Measurements from ENCODE around the gene CPPED1. TPM values are rescaled to one million over a fixed set of nuclear protein-coding genes. Genes with fewer than 3 reads are reported as not detected.
"Not testable (repeated sequence)": the region's sequence is repeated elsewhere in the genome, so short reads cannot be mapped to it uniquely, and the experiment has no call there.

The CPPED1 gene
- total and polyA plus RNA-seq, 7 donors, result 2.7 to 6.1 (median 3.5) TPM

GRCh38 chr16:12802048-12802447 lies 1.6 kb downstream of the CPPED1 start:
- H3K36me3 ChIP-seq (ENCODE audit: insufficient read depth in 1 of 2, low read depth in 1 of 2), result no peaks in the 10 kb centered on the region
- TF ChIP-seq, protein P1, sequence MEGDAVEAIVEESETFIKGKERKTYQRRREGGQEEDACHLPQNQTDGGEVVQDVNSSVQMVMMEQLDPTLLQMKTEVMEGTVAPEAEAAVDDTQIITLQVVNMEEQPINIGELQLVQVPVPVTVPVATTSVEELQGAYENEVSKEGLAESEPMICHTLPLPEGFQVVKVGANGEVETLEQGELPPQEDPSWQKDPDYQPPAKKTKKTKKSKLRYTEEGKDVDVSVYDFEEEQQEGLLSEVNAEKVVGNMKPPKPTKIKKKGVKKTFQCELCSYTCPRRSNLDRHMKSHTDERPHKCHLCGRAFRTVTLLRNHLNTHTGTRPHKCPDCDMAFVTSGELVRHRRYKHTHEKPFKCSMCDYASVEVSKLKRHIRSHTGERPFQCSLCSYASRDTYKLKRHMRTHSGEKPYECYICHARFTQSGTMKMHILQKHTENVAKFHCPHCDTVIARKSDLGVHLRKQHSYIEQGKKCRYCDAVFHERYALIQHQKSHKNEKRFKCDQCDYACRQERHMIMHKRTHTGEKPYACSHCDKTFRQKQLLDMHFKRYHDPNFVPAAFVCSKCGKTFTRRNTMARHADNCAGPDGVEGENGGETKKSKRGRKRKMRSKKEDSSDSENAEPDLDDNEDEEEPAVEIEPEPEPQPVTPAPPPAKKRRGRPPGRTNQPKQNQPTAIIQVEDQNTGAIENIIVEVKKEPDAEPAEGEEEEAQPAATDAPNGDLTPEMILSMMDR (IDR thresholded peaks at IDR 0.05), result no peak
- H3K4me1 ChIP-seq, result peaks cover 3% of the 10 kb centered on the region
- WGBS, 3 donors, result 77 to 79% (median 79%) methylated on average over 9 of the region's 9 CpGs
- H3K27ac ChIP-seq, result no peak overlapping the region
- no peaks in the 10 kb centered on the region for H3K27me3 ChIP-seq (ENCODE audit: insufficient read depth in 3 of 3, low read length in 2 of 3)
- H3K4me3 ChIP-seq, result no peak overlapping the region
- H3K9me3 ChIP-seq, result no peaks in the 10 kb centered on the region
- intact Hi-C loops (cut with DNase I), result no loop called here
- no peak for ATAC-seq
- DNase-seq, result no peak

DNA sequence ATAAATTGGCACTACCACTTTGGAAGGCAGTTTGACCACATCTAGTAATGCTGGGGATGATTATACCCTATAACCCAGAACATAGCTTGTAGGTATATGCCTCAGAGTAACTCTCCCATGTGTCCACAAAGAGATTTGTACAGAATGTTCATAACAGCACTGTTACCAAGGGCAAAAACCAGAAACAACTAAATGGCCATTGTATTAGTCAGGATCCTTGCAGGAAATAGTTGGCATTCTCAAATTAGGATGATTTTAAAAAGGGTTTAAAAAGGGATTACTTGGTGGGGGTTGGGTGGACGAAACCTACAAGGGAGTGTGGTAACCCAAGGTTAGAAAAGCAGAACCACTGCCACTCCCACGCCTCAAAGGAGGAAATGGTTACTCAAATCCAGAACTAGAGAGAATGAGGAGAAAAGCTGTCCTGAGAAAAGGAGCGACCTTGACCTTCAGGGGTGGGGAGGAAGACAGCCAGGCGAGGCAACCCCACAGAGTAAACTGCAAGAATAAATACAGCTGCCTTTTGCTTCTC lies 2.1 kb downstream of the CPPED1 start:
- Histone ChIP-seq H3K27ac (no peak overlapping the region), H3K4me3 (no peak overlapping the region), H3K27me3 (ENCODE audit: insufficient read depth in 3 of 3, low read length in 2 of 3) (no peaks in the 10 kb centered on the region), H3K9me3 (no peaks in the 10 kb centered on the region), H3K36me3 (ENCODE audit: insufficient read depth in 1 of 2, low read depth in 1 of 2) (no peaks in the 10 kb centered on the region), H3K4me1 (peaks cover 3% of the 10 kb centered on the region)
- ATAC-seq (no peak), DNase-seq (no peak)
- intact Hi-C loops (cut with DNase I), result no loop called here
- TF ChIP-seq, protein P1 (IDR thresholded peaks at IDR 0.05), result no peak
- WGBS, 3 donors, result 30 to 42% (median 40%) methylated on average over 4 of the region's 4 CpGs

DNA sequence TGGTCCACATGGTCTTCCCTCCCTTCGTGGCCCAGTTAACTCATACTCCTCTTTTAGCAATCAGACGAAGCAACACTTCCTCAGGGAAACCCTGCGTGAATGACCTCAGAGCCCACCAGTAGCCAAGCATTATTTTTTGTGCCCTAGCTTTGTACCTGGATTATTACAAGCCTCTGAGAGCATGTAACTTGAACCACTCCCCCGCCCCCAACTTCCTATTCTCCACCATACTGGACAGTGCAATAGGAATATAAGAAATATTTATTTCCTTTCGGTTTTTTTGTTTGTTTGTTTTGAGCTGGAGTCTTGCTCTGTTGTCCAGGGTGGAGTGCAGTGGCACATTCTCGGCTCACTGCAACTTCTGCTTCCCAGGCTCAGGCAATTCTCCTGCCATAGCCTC lies 2.9 kb downstream of the CPPED1 start:
- Histone ChIP-seq H3K27me3 (ENCODE audit: insufficient read depth in 3 of 3, low read length in 2 of 3) (no peaks in the 10 kb centered on the region), H3K36me3 (ENCODE audit: insufficient read depth in 1 of 2, low read depth in 1 of 2) (no peaks in the 10 kb centered on the region), H3K4me1 (peaks cover 3% of the 10 kb centered on the region), H3K9me3 (no peaks in the 10 kb centered on the region), H3K4me3 (no peak overlapping the region), H3K27ac (no peak overlapping the region)
- WGBS, 3 donors, result 57 to 62% (median 60%) methylated on average over 6 of the region's 6 CpGs
- intact Hi-C loops (cut with DNase I), result no loop called here
- ATAC-seq (no peak), DNase-seq (no peak)
- TF ChIP-seq, protein P1 (IDR thresholded peaks at IDR 0.05), result no peak

- H3K27me3 ChIP-seq (ENCODE audit: insufficient read depth in 3 of 3, low read length in 2 of 3); H3K27ac ChIP-seq; intact Hi-C loops (cut with DNase I); H3K4me1 ChIP-seq; H3K9me3 ChIP-seq; H3K36me3 ChIP-seq (ENCODE audit: insufficient read depth in 1 of 2, low read depth in 1 of 2); DNase-seq; ATAC-seq; H3K4me3 ChIP-seq: not testable (repeated sequence)
- 82 to 87% (median 83%) methylated on average over 8 of the region's 8 CpGs for WGBS, 3 donors
These were observed 3.7 kb downstream of the CPPED1 start for GRCh38 chr16:12799996-12800395.

GRCh38 chr16:12798846-12799245 lies 4.8 kb downstream of the CPPED1 start:
- peaks cover 3% of the 10 kb centered on the region for H3K4me1 ChIP-seq
- H3K9me3 ChIP-seq, result no peaks in the 10 kb centered on the region
- WGBS, 3 donors, result 60 to 67% (median 61%) methylated on average over 5 of the region's 5 CpGs
- intact Hi-C loops (cut with DNase I), result no loop called here
- H3K4me3 ChIP-seq, result no peak overlapping the region
- no peak overlapping the region for H3K27ac ChIP-seq
- DNase-seq (no peak), ATAC-seq (no peak)
- no peaks in the 10 kb centered on the region for H3K27me3 ChIP-seq (ENCODE audit: insufficient read depth in 3 of 3, low read length in 2 of 3)
- H3K36me3 ChIP-seq (ENCODE audit: insufficient read depth in 1 of 2, low read depth in 1 of 2), result no peaks in the 10 kb centered on the region
- TF ChIP-seq, protein P1 (IDR thresholded peaks at IDR 0.05), result no peak

All from psoas muscle (tissue), 8 donors.